ENCODE data around the gene OCEL1.
A peak's percentile ranks its signal among the peaks of the same experiment; 100 is the strongest.
"Not testable (repeated sequence)": the region's sequence is repeated elsewhere in the genome, so short reads cannot be mapped to it uniquely, and the experiment has no call there.

OCEL1 gene

DNA sequence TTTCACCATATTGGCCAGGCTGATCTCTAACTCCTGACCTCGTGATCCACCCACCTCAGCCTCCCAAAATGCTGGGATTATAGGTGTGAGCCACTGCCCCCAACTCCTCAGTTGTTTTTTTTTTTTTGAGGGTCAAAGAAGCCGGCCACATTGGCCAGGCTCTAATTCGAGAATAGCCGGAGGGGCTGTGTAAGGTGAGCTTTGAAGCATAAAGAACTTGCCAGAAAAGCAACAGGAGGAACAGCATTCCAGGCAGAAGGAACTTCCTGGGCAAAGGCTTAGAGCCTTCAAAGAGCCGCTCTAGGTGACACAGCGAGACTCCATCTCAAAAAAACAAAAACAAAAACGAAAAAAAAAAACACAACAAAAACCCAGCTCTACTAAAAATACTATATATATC is 40.0 kb downstream of the OCEL1 start:
- no peak for DNase-seq

GRCh38 chr19:17266589-17266974 is 40.6 kb downstream of the OCEL1 start:
- no peak for DNase-seq

GRCh38 chr19:17266975-17267788 is 41.2 kb downstream of the OCEL1 start, which contains the start of gene BABAM1:
BABAM1 (plus strand) TSS chr19:17267443; CDS start chr19:17268807, 1,364 bp downstream.
- DNase-seq, result peak; percentile 96

GRCh38 chr19:17268754-17269153 is 42.7 kb downstream of the OCEL1 start:
- DNase-seq, result no peak

DNA sequence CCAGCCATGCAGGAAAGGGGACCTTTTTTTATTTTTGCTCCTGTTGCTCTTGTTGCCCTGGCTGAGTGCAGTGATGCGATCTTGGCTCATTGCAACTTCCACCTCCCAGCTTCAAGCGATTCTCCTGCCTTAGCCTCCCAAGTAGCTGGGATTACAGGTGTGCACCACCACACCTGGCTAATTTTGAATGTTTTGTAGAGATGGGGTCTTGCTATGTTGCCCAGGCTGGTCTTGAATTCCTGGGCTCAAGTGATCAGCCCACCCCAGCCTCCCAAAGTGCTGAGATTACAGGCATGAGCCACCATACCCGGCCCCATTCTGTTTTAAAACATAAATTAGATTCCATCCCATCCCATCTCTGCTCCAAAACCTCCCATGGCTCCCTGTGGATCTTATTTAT is 48.9 kb downstream of the OCEL1 start:
- not testable (repeated sequence) for DNase-seq

DNA sequence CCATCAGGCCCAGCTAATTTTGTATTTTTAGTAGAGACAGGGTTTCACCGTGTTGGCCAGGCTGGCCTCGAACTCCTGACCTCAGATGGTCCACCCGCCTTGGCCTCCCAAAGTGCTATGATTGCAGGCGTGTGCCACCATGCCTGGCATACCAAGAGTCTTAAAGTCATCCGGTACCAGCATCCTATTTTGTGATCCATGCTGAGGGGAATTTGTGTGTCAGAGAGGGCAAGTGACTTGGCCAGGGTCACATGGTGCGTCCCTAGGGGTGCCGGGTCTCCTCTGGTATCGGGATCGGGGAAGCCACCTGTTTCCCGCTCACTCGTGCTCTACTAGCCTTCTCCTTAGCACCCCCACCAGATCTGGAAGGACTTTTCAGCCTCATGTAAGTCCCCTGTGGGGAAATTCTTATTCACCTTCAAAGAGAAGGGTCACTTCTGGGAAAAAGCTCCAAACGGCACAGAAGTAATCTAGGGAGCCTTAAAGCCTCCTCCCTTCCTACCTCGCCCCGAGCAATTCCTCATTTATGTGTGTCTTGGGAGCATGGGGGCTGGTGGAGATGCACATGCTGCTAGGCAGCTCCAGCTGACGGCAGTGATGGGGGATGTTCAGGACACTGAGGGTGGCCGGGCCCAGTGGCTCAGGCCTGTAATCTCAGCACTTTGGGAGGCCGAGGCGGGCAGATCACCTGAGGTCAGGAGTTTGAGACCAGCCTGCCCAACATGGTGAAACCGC is 49.6 kb downstream of the OCEL1 start:
- DNase-seq, result no peak
